Heart left ventricle (tissue), 16 donors: ENCODE results near the gene TRERF1. TPM values are rescaled to one million over a fixed set of nuclear protein-coding genes. Genes with fewer than 3 reads are reported as not detected.
A peak's percentile ranks its signal among the peaks of the same experiment; 100 is the strongest.

Experiments used
- ATAC-seq, 4 donors: fragments of 200-7000 bp; cut with Tn5 transposase; one replicate each; pipeline ENCODE4 v1.9.1; 2020 to 2022; ENCODE audit warnings: moderate library complexity in 4 of 4, mild to moderate bottlenecking in 3 of 4, moderate number of reproducible peaks in 1 of 4
- DNase-seq, 5 donors: peaks; one replicate each; pipeline ENCODE4 v3.0.0-alpha.2; 2020
- H3K27ac ChIP-seq, 12 donors: fragments of 200-600 bp; sonication (generic) in 4 of 12; one replicate each; pipeline versions ENCODE4 v1.5.0 to v1.8.0; 2016 to 2022; ENCODE audit warnings: mild to moderate bottlenecking in 2 of 12
- H3K27me3 ChIP-seq, 9 donors: fragments of 200-600 bp; sonication (generic) in 2 of 9; one replicate each; pipeline versions ENCODE4 v1.5.1 to v1.8.0; 2016 to 2022; ENCODE audit warnings: mild to moderate bottlenecking in 3 of 9
- H3K36me3 ChIP-seq, 9 donors: fragments of 200-600 bp; sonication (generic) in 2 of 9; one replicate each; pipeline versions ENCODE4 v1.5.0 to v1.8.0; 2018 to 2022; ENCODE audit warnings: mild to moderate bottlenecking in 2 of 9
- H3K4me1 ChIP-seq, 12 donors: fragments of 200-600 bp; sonication (generic) in 4 of 12; one replicate each; pipeline versions ENCODE4 v1.5.0 to v1.8.0; 2016 to 2022; ENCODE audit warnings: mild to moderate bottlenecking in 3 of 12
- H3K4me3 ChIP-seq, 12 donors: fragments of 200-600 bp; sonication (generic) in 4 of 12; one replicate each; pipeline versions ENCODE4 v1.5.0 to v1.8.0; 2017 to 2022; ENCODE audit warnings: mild to moderate bottlenecking in 9 of 12, moderate library complexity in 4 of 12
- H3K9me3 ChIP-seq, 12 donors: fragments of 200-600 bp; sonication (generic) in 4 of 12; one replicate each; pipeline versions ENCODE4 v1.5.0 to v1.8.0; 2016 to 2022; ENCODE audit warnings: mild to moderate bottlenecking in 1 of 12
- POLR2A ChIP-seq, 2 donors: fragments of 450-650 bp; IDR thresholded peaks; one replicate each; pipeline ENCODE4 v1.6.1; 2017; ENCODE audit warnings: antibody characterized with exemption in 2 of 2, mild to moderate bottlenecking in 2 of 2, moderate library complexity in 2 of 2
- WGBS, 4 donors: extraction: QIAGEN DNeasy Blood & Tissue Kit in 2 of 4; methylation state at CpG; one replicate each; pipeline versions ENCODE4 v1.1.5 to v1.1.7; 2013 to 2018; 5-methylcytosine and 5-hydroxymethylcytosine counted together
- intact Hi-C, 10 donors: fragments of 100-400 bp; cut with DNase I; formaldehyde crosslinking; loops; one replicate each; pipeline versions ENCODE4 v1.11.1 to v1.14.2; 2022
- polyA plus RNA-seq, 2 donors: library from polyadenylated mRNA; stranded (reverse); fragments of 200-250 nt; gene quantifications; one replicate each; pipeline ENCODE4 v1.2.3, GENCODE V29; 2013
- total RNA-seq, 9 donors: library from RNA; depleted of rRNA in 2 of 9; stranded (reverse); fragments of >200 nt in 2 of 9; fragmentation: NEBNext Ultra II Directional in 3 of 9; extraction: Animal tissue kit (Norgen Biotek cat#: 25700) in 3 of 9; gene quantifications; one replicate each; pipeline versions ENCODE4 v1.1.0 to v1.2.4, GENCODE V29; 2016 to 2023
- TF ChIP-seq, protein P1 (sequence below), 12 donors: fragments of 200-600 bp; sonication (generic) in 4 of 12; IDR thresholded peaks; one replicate each; pipeline versions ENCODE4 v1.5.0 to v1.8.0; 2018 to 2022; ENCODE audit warnings: antibody characterized with exemption in 12 of 12, mild to moderate bottlenecking in 5 of 12
- donor health status: ischemic (EF 13 %, LVEDD 7.1; RV severe dilation, severe dysfunction).
- donor health status: healthy with polysubstance abuse.
- donor health status: DM: no; HTN: yes; CAD: no.
- donor health status: DM: no; HTN: no; CAD: no.
- donor health status: ischemic (EF 25% LVEDD 6.9; RV normal size, moderate dysfunction).
- donor health status: ischemic (EF 25% LVEDD 5.7; RV mildly dilated, moderate dysfunction).
- donor health status: healthy.
- donor health status: DM: yes; HTN: yes; CAD: no.
- donor health status: ischemic (EF 35%, LVEDD 5.7; RV mildly dilated, moderate dysfunction).
- donor health status: nonischemic (EF 11% LVEDD 7.7; RV severe dilation, severe dysfunction).
- donor health status: DM: yes; HTN: yes; CAD: no.
- donor health status: PGD.
- donor health status: ischemic (EF 29% LVEDD 5.4; RV normal size, mild dysfunction).
- donor health status: nonischemic (EF 23%, LVEDD 6.1; RV moderate dilation, normal function).

The TRERF1 gene
- total and polyA plus RNA-seq, 11 donors, result 0.53 to 4.5 (median 1.5) TPM

DNA sequence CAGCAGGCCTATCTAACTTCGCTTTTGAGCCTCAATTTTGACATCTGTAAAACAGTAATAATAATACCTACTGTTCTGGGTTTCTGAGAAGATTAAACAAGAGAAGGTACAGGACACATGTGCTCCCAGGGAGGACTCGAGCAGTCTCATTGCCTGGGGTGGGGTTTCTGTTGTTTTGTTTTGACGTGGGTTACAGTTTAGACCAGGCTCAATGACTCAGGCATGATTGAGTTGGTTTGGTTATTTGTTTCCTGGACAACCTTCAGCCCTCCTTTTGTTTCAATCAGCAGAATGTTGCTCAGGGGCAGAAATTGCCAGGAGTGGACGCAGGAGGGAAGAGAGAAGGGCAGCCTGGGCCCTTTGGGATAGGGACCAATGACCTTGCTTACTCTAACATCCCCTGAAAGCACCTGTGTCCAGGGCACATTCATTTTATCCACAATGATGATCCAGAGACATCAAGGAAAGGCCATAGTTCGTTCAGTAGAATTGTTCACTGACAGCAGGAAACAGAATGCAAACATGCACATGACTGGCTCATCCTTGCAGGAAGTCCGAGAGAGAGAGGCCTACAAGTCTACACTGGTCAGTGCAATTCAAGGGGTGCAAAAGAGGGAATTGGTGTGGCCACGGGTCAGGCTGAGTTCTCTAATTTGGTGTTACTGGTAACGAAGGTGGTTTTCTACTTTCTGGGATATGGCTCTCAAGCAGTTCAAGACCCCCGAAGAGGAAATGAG lies 159.6 kb downstream of the TRERF1 start:
- ATAC-seq, result no peak
- peaks cover 0 to under 1% (median 0%) of the 10 kb centered on the region in 9 donors for H3K36me3 ChIP-seq
- H3K4me1 ChIP-seq, result peaks cover 0 to 40% (median 0%) of the 10 kb centered on the region in 12 donors
- no peaks in the 10 kb centered on the region for H3K27me3 ChIP-seq
- TF ChIP-seq, protein P1, sequence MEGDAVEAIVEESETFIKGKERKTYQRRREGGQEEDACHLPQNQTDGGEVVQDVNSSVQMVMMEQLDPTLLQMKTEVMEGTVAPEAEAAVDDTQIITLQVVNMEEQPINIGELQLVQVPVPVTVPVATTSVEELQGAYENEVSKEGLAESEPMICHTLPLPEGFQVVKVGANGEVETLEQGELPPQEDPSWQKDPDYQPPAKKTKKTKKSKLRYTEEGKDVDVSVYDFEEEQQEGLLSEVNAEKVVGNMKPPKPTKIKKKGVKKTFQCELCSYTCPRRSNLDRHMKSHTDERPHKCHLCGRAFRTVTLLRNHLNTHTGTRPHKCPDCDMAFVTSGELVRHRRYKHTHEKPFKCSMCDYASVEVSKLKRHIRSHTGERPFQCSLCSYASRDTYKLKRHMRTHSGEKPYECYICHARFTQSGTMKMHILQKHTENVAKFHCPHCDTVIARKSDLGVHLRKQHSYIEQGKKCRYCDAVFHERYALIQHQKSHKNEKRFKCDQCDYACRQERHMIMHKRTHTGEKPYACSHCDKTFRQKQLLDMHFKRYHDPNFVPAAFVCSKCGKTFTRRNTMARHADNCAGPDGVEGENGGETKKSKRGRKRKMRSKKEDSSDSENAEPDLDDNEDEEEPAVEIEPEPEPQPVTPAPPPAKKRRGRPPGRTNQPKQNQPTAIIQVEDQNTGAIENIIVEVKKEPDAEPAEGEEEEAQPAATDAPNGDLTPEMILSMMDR (IDR thresholded peaks at IDR 0.05), result no peak
- TF ChIP-seq POLR2A (IDR thresholded peaks at IDR 0.05), result no peak
- no peaks in the 10 kb centered on the region for H3K9me3 ChIP-seq
- WGBS, 4 donors, result 92 to 98% (median 93%) methylated on average over 9 of the region's 9 CpGs
- no peak overlapping the region for H3K27ac ChIP-seq
- intact Hi-C loops, result no loop called here
- no peak for DNase-seq
- no peak overlapping the region for H3K4me3 ChIP-seq

DNA sequence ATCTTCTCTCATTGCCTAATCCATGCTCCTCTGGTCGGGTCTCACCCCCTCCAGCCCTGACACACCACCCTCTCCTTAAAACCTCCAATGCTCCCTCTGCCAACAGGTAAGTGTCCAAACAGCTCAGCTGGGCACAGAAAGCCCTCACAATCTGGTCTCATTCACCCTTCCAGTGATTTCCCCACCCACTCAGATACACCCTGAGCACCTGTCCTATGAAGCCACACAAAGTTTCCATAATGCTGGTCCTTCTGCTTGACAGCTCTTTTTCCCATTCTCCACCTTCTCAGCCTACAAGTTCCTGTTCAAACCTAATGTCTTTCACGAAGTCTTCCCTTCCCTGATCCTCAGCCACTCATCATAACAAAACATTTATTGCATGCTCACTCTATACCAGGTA lies 164.0 kb downstream of the TRERF1 start:
- no peak for TF ChIP-seq POLR2A (IDR thresholded peaks at IDR 0.05)
- TF ChIP-seq, protein P1 (IDR thresholded peaks at IDR 0.05), result no peak
- Histone ChIP-seq H3K9me3 (peaks cover 0 to 5% (median 0%) of the 10 kb centered on the region in 12 donors), H3K27ac (no peak overlapping the region), H3K4me3 (no peak overlapping the region), H3K27me3 (no peaks in the 10 kb centered on the region), H3K4me1 (peaks cover 0 to 6% (median 0%) of the 10 kb centered on the region in 12 donors), H3K36me3 (no peaks in the 10 kb centered on the region)
- ATAC-seq (no peak), DNase-seq (no peak)
- whole genome bisulfite sequencing, 4 donors, result 89 to 93% (median 91%) methylated on average over 2 of the region's 2 CpGs
- intact Hi-C loops, result no loop called here

GRCh38 chr6:42281570-42281969 lies 170.2 kb downstream of the TRERF1 start:
- Histone ChIP-seq H3K27me3 (no peaks in the 10 kb centered on the region), H3K27ac (peak overlapping the region in 1 of 12 donors; percentile 71), H3K4me1 (peaks cover 5 to 51% (median 31%) of the 10 kb centered on the region in 12 donors), H3K36me3 (peaks cover 0 to 5% (median 0%) of the 10 kb centered on the region in 9 donors), H3K9me3 (peaks cover 0 to 12% (median 0%) of the 10 kb centered on the region in 12 donors), H3K4me3 (no peak overlapping the region)
- TF ChIP-seq, protein P1 (IDR thresholded peaks at IDR 0.05), result no peak
- TF ChIP-seq POLR2A (IDR thresholded peaks at IDR 0.05), result no peak
- ATAC-seq (no peak), DNase-seq (no peak)
- intact Hi-C loops, result no loop called here
- WGBS, 4 donors, result 58 to 81% (median 66%) methylated on average over 7 of the region's 7 CpGs

GRCh38 chr6:42280966-42281533 lies 170.7 kb downstream of the TRERF1 start:
- no peak for DNase-seq
- Histone ChIP-seq H3K27me3 (no peaks in the 10 kb centered on the region), H3K9me3 (peaks cover 0 to 12% (median 0%) of the 10 kb centered on the region in 12 donors), H3K27ac (peak overlapping the region in 8 of 12 donors; percentile 5 to 78 (median 57)), H3K4me1 (peaks cover 5 to 56% (median 34%) of the 10 kb centered on the region in 12 donors), H3K36me3 (peaks cover 0 to 8% (median 0%) of the 10 kb centered on the region in 9 donors), H3K4me3 (no peak overlapping the region)
- 70 to 89% (median 76%) methylated on average over 5 of the region's 5 CpGs for WGBS, 4 donors
- intact Hi-C loops, result no loop called here
- TF ChIP-seq POLR2A (IDR thresholded peaks at IDR 0.05), result no peak
- TF ChIP-seq, protein P1 (IDR thresholded peaks at IDR 0.05), result no peak
- ATAC-seq, result no peak
